ENCODE data around the gene ERICH3. TPM values are rescaled to one million over a fixed set of nuclear protein-coding genes. Genes with fewer than 3 reads are reported as not detected.

ERICH3 gene
- total RNA-seq, 2 donors from 2014 or later, result not detected

GRCh38 chr1:74570797-74571492 is 102.6 kb downstream of the ERICH3 start:
- Mint-ChIP-seq H3K36me3 (ENCODE audit: low read depth) (no peaks in the 10 kb centered on the region), H3K4me1 (no peaks in the 10 kb centered on the region), H3K27me3 (peaks cover 9% of the 10 kb centered on the region), H3K4me3 (no peak overlapping the region), H3K27ac (no peak overlapping the region)
- ATAC-seq (no peak), DNase-seq (no peak)
- H3K9me3 ChIP-seq (ENCODE audit: control insufficient read depth, low read length, poor library complexity, severe bottlenecking), result no peaks in the 10 kb centered on the region

DNA sequence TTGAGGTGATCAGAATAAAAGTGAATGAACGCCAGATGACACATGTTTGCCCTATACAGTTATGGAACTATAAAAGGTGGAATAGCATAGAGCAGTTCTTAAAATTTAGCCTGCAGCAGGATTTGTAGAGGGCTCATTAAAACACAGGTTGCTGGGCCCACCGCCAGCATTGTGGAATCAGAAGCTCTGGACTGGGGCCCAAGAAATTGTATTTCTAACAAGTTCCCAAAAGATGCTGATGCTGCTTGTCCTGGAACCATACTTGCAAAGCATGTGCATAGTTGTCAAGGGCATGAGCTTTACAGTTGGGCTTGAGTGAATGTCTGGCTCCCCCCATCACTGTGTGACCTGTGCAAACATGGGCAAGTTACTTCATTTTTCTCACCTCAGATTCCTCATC is 123.7 kb downstream of the ERICH3 start:
- H3K4me3 Mint-ChIP-seq, result no peak overlapping the region
- peaks cover 2% of the 10 kb centered on the region for H3K9me3 ChIP-seq (ENCODE audit: control insufficient read depth, low read length, poor library complexity, severe bottlenecking)
- H3K36me3 Mint-ChIP-seq (ENCODE audit: low read depth), result no peaks in the 10 kb centered on the region
- no peak overlapping the region for H3K27ac Mint-ChIP-seq
- peaks cover 30% of the 10 kb centered on the region for H3K27me3 Mint-ChIP-seq
- ATAC-seq (no peak), DNase-seq (no peak)
- H3K4me1 Mint-ChIP-seq, result no peaks in the 10 kb centered on the region

GRCh38 chr1:74548961-74549750 is 124.4 kb downstream of the ERICH3 start:
- H3K9me3 ChIP-seq (ENCODE audit: control insufficient read depth, low read length, poor library complexity, severe bottlenecking), result peaks cover 2% of the 10 kb centered on the region
- Mint-ChIP-seq H3K36me3 (ENCODE audit: low read depth) (no peaks in the 10 kb centered on the region), H3K27me3 (peaks cover 37% of the 10 kb centered on the region), H3K27ac (no peak overlapping the region), H3K4me3 (no peak overlapping the region), H3K4me1 (no peaks in the 10 kb centered on the region)
- DNase-seq (no peak), ATAC-seq (no peak)

DNA sequence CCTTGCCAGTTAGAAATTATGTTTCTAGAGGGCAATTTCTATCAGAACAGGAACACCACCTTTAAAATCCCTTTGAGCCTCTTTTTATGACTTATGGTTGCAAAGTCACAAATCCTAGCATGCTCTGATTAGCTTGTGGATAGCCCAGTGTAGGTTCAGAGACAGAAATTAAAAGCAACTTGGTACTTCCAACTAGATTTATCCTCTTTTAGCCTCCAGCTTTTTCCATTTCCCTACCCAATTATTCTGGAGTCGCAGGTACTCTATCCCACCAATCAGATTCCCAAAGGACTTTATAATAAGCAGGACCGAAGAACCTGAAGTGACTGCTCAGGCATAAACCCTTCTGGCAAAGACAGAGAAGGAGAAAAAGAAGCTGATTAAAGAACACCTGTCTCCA is 127.8 kb downstream of the ERICH3 start:
- no peaks in the 10 kb centered on the region for H3K36me3 Mint-ChIP-seq (ENCODE audit: low read depth)
- ATAC-seq, result no peak
- peaks cover 33% of the 10 kb centered on the region for H3K27me3 Mint-ChIP-seq
- DNase-seq, result no peak
- no peak overlapping the region for H3K4me3 Mint-ChIP-seq
- no peaks in the 10 kb centered on the region for H3K9me3 ChIP-seq (ENCODE audit: control insufficient read depth, low read length, poor library complexity, severe bottlenecking)
- no peak overlapping the region for H3K27ac Mint-ChIP-seq
- H3K4me1 Mint-ChIP-seq, result no peaks in the 10 kb centered on the region

- DNase-seq, result no peak
- ATAC-seq, result no peak
- H3K36me3 Mint-ChIP-seq (ENCODE audit: low read depth), result no peaks in the 10 kb centered on the region
- no peak overlapping the region for H3K27ac Mint-ChIP-seq
- H3K9me3 ChIP-seq (ENCODE audit: control insufficient read depth, low read length, poor library complexity, severe bottlenecking), result no peaks in the 10 kb centered on the region
- no peaks in the 10 kb centered on the region for H3K27me3 Mint-ChIP-seq
- no peaks in the 10 kb centered on the region for H3K4me1 Mint-ChIP-seq
- no peak overlapping the region for H3K4me3 Mint-ChIP-seq
Observed at GRCh38 chr1:74534241-74534640, 139.4 kb downstream of the ERICH3 start.

DNA sequence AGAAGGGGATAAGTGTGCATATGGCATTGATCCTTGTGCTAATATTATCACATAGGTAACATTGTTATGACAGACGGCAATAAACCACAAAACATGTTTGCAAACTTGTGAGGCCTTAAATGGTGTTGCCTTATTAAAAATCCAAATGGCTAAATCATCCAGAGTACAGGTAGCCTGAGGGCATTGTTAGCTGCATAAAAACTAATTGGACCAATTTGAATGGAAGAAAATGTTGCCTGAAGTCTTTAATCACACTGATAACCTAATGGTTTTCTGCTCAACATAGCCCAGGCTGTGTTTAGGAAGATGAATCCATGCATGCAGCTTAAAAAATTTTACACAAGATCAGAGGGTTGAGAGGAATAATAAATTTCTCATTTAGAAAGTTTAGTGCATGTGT is 141.8 kb downstream of the ERICH3 start:
- ATAC-seq (no peak), DNase-seq (no peak)
- H3K9me3 ChIP-seq (ENCODE audit: control insufficient read depth, low read length, poor library complexity, severe bottlenecking), result no peaks in the 10 kb centered on the region
- Mint-ChIP-seq H3K4me3 (no peak overlapping the region), H3K36me3 (ENCODE audit: low read depth) (no peaks in the 10 kb centered on the region), H3K27me3 (no peaks in the 10 kb centered on the region), H3K4me1 (no peaks in the 10 kb centered on the region), H3K27ac (no peak overlapping the region)

GRCh38 chr1:74530892-74531291 is 142.7 kb downstream of the ERICH3 start:
- no peak for ATAC-seq
- no peak overlapping the region for H3K4me3 Mint-ChIP-seq
- H3K4me1 Mint-ChIP-seq, result no peaks in the 10 kb centered on the region
- no peaks in the 10 kb centered on the region for H3K27me3 Mint-ChIP-seq
- DNase-seq, result no peak
- no peak overlapping the region for H3K27ac Mint-ChIP-seq
- no peaks in the 10 kb centered on the region for H3K9me3 ChIP-seq (ENCODE audit: control insufficient read depth, low read length, poor library complexity, severe bottlenecking)
- H3K36me3 Mint-ChIP-seq (ENCODE audit: low read depth), result no peaks in the 10 kb centered on the region

- H3K27ac Mint-ChIP-seq, result no peak overlapping the region
- ATAC-seq, result no peak
- H3K27me3 Mint-ChIP-seq, result peaks cover 8% of the 10 kb centered on the region
- DNase-seq, result no peak
- H3K4me1 Mint-ChIP-seq, result no peaks in the 10 kb centered on the region
- no peaks in the 10 kb centered on the region for H3K36me3 Mint-ChIP-seq (ENCODE audit: low read depth)
- H3K4me3 Mint-ChIP-seq, result no peak overlapping the region
- no peaks in the 10 kb centered on the region for H3K9me3 ChIP-seq (ENCODE audit: control insufficient read depth, low read length, poor library complexity, severe bottlenecking)
Observed at GRCh38 chr1:74528123-74528522, 145.5 kb downstream of the ERICH3 start.

GRCh38 chr1:74526708-74527107 is 146.9 kb downstream of the ERICH3 start:
- H3K9me3 ChIP-seq (ENCODE audit: control insufficient read depth, low read length, poor library complexity, severe bottlenecking), result no peaks in the 10 kb centered on the region
- ATAC-seq, result no peak
- no peak for DNase-seq
- Mint-ChIP-seq H3K4me1 (no peaks in the 10 kb centered on the region), H3K36me3 (ENCODE audit: low read depth) (no peaks in the 10 kb centered on the region), H3K27me3 (peaks cover 19% of the 10 kb centered on the region), H3K27ac (no peak overlapping the region), H3K4me3 (no peak overlapping the region)

DNA sequence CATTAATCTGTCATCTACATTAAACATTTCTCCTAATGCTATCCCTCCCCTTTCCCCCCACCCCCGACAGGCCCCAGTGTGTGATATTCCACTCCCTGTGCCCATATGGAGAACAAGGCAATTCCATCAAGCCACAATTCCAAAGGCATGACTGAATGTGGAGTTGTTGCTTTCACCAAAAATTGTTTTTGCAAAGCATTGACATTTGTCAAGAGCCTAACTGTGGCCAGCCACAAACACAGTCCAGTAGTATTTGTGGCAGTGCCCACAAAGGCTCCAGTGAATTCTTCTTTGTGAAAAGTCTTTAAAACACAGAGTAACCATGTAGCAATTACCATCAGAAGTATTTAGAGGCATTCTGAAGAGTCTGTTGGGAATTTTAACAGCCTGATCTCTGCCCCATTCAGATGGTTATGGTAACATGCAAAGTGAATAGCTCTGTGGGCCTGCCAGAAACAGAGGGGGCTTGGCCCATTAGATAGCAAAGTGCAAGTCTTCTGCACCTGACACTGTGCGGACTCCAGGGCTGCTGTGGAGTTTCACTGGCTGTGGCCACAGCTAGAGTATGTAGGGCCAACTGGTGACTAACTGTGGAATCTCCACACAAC is 149.6 kb downstream of the ERICH3 start:
- H3K9me3 ChIP-seq (ENCODE audit: control insufficient read depth, low read length, poor library complexity, severe bottlenecking), result no peaks in the 10 kb centered on the region
- H3K27ac Mint-ChIP-seq, result no peak overlapping the region
- H3K4me1 Mint-ChIP-seq, result no peaks in the 10 kb centered on the region
- no peak overlapping the region for H3K4me3 Mint-ChIP-seq
- ATAC-seq (no peak), DNase-seq (no peak)
- peaks cover 28% of the 10 kb centered on the region for H3K27me3 Mint-ChIP-seq
- H3K36me3 Mint-ChIP-seq (ENCODE audit: low read depth), result no peaks in the 10 kb centered on the region

GRCh38 chr1:74522148-74522547 is 151.4 kb downstream of the ERICH3 start:
- Mint-ChIP-seq H3K27me3 (peaks cover 28% of the 10 kb centered on the region), H3K4me3 (no peak overlapping the region), H3K27ac (no peak overlapping the region), H3K4me1 (no peaks in the 10 kb centered on the region), H3K36me3 (ENCODE audit: low read depth) (no peaks in the 10 kb centered on the region)
- no peaks in the 10 kb centered on the region for H3K9me3 ChIP-seq (ENCODE audit: control insufficient read depth, low read length, poor library complexity, severe bottlenecking)
- DNase-seq (no peak), ATAC-seq (no peak)
